Measurements from ENCODE around the gene ATP7B.

Gene ATP7B

DNA sequence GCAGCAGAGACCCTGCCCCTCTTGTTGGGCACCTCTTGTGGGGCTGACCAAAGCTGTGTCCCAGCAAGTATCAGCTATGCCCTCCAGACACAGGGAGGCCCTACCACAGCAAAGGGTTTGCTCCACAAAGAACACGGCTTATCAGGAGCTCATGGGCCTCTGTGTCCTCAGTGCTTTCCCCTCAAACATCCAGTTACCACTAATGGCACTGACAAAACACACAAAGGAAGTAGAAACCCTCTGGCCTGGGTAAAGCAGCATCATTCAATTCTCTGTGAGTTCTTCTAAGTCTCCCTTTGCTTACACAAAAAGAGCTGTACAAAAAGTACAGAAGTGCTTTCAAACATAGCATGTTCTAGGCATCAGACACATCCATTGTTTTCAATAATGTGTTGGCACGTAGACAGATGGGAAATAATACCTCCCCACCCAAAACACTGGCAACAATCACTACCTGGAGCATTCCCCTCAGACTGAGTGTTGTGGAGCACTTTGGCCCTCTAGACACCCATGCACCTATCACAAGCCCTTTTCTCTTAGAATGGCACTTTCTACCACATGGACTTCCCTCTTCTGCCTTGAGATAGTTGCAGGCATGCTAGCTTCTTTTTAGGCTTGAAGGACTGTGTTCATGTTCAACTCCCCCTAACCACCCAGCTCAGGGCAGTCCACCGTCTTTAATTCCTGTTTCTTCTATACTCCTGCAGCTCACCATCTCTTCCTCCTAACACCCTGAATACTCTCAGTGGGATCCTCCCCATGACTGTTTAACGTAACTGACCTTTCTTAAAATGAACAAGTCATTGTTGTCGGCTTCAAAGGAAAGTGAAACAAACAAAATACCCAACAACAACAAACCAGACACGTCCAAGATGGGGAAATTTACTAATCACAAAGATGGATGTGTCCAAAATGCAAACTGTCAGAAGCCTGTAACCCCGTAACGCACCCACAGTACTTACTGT, 43.5 kb downstream of the ATP7B start:
- Histone ChIP-seq H3K27ac (ENCODE audit: low read depth, low read length) (peak overlapping the region; percentile 24), H3K4me3 (ENCODE audit: low read depth in 1 of 5, low read length in 5 of 5) (no peak overlapping the region), H3K36me3 (ENCODE audit: control insufficient read depth in 5 of 5, insufficient read depth in 5 of 5, low read length in 5 of 5) (peaks cover 3 to 22% (median 7%) of the 10 kb centered on the region in 5 donors), H3K9me3 (ENCODE audit: control insufficient read depth in 5 of 5, low read length in 5 of 5) (no peaks in the 10 kb centered on the region), H3K9ac (ENCODE audit: low read length in 5 of 5) (no peak overlapping the region), H3K4me1 (ENCODE audit: control insufficient read depth in 5 of 5, insufficient read depth in 5 of 5, low read length in 5 of 5) (peaks cover 0 to 14% (median 0%) of the 10 kb centered on the region in 5 donors), H3K27me3 (ENCODE audit: control insufficient read depth in 5 of 5, insufficient read depth in 4 of 5, low read length in 5 of 5) (no peaks in the 10 kb centered on the region)

DNA sequence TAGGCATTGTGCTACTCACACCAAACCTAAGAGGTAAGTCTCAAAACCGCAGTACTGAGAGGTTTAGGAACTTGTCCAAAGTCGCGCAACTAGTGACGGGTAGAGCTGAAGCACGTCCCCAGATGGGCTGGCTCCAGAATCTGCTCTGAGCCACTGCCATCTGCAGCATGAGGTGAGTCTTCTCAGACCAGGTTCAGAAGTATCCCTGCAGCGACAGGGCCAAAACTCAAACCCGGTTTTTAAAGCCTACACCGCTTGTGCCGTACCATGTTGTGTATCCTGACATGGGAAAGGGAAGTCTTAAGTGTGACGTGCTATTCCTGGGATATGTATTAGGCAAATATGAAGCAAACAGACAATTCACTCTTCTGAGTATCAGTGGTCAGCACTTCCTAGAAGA, 45.1 kb downstream of the ATP7B start:
- H3K27me3 ChIP-seq (ENCODE audit: control insufficient read depth in 5 of 5, insufficient read depth in 4 of 5, low read length in 5 of 5), result no peaks in the 10 kb centered on the region
- H3K27ac ChIP-seq (ENCODE audit: low read depth, low read length), result no peak overlapping the region
- H3K36me3 ChIP-seq (ENCODE audit: control insufficient read depth in 5 of 5, insufficient read depth in 5 of 5, low read length in 5 of 5), result peaks cover 4 to 28% (median 7%) of the 10 kb centered on the region in 5 donors
- H3K4me1 ChIP-seq (ENCODE audit: control insufficient read depth in 5 of 5, insufficient read depth in 5 of 5, low read length in 5 of 5), result peaks cover 0 to 14% (median 0%) of the 10 kb centered on the region in 5 donors
- no peaks in the 10 kb centered on the region for H3K9me3 ChIP-seq (ENCODE audit: control insufficient read depth in 5 of 5, low read length in 5 of 5)
- no peak overlapping the region for H3K9ac ChIP-seq (ENCODE audit: low read length in 5 of 5)
- no peak overlapping the region for H3K4me3 ChIP-seq (ENCODE audit: low read depth in 1 of 5, low read length in 5 of 5)

DNA sequence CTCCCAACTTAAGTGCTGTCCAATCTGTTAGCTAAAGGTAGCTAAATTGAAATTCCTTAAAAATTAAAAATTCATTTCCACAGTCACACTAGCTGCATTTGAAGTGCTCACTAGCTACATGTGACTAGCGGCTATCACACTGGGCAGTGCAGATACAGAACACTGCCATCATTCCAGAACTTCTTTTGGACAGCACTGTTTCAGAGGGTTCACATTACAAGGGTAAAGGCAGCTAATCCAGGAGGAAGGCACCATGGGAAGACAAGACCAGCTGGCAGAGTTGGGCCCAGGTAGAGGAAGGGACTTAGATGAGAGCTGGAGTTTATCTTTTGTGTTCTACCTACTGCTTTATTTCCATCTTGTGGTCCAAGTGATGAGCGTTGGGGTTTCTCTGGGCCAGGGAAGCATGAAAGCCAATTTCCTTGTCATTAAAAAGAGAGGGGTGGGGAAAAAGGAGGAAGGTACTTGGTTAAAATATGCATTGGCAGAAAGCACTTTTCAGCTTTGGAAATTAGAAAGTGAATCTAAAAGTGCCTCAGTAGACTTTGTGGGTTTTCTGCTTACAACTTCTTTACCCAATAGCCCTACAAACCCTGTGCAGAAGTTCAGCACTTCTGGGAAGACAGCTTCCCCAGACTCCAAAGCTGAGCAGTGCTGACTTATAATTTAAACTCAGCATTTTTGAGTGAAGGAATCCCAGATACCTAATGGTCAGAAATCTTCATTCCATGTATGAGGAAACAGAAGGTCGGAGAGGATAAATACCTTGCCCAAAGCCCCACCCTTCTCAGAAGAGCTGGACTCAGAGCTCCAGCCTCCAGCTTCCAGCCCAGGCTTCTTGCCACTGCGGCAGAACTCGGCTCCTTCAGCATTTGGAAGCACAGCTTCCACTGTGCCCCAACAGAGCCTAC, 49.5 kb downstream of the ATP7B start:
- Histone ChIP-seq H3K36me3 (ENCODE audit: control insufficient read depth in 5 of 5, insufficient read depth in 5 of 5, low read length in 5 of 5) (peaks cover 0 to 32% (median 21%) of the 10 kb centered on the region in 5 donors), H3K27ac (ENCODE audit: low read depth, low read length) (no peak overlapping the region), H3K4me3 (ENCODE audit: low read depth in 1 of 5, low read length in 5 of 5) (no peak overlapping the region), H3K9me3 (ENCODE audit: control insufficient read depth in 5 of 5, low read length in 5 of 5) (no peaks in the 10 kb centered on the region), H3K27me3 (ENCODE audit: control insufficient read depth in 5 of 5, insufficient read depth in 4 of 5, low read length in 5 of 5) (no peaks in the 10 kb centered on the region), H3K4me1 (ENCODE audit: control insufficient read depth in 5 of 5, insufficient read depth in 5 of 5, low read length in 5 of 5) (peaks cover 0 to 2% (median 0%) of the 10 kb centered on the region in 5 donors), H3K9ac (ENCODE audit: low read length in 5 of 5) (no peak overlapping the region)

DNA sequence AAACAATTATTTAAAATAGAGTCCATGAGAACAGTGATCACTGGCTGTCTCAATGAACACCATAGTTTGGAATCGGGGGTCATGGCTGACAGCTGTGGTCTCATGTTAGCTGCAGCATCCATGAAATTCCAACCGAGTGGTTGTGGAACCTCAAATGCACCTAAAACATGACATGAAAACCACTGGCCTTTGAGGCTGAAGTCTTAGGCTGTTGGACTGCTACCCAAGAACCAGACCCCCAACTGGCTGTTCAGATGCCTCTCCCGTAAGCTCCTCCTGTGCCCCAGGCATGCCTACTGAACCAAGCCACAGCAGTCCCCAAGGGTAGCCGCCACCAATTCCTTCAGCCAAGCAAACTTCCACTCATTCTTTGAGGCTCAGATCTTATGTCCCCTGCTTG, 50.5 kb downstream of the ATP7B start:
- H3K9me3 ChIP-seq (ENCODE audit: control insufficient read depth in 5 of 5, low read length in 5 of 5), result no peaks in the 10 kb centered on the region
- H3K27ac ChIP-seq (ENCODE audit: low read depth, low read length), result no peak overlapping the region
- no peak overlapping the region for H3K4me3 ChIP-seq (ENCODE audit: low read depth in 1 of 5, low read length in 5 of 5)
- H3K4me1 ChIP-seq (ENCODE audit: control insufficient read depth in 5 of 5, insufficient read depth in 5 of 5, low read length in 5 of 5), result peaks cover 0 to 2% (median 0%) of the 10 kb centered on the region in 5 donors
- no peak overlapping the region for H3K9ac ChIP-seq (ENCODE audit: low read length in 5 of 5)
- peaks cover 0 to 32% (median 26%) of the 10 kb centered on the region in 5 donors for H3K36me3 ChIP-seq (ENCODE audit: control insufficient read depth in 5 of 5, insufficient read depth in 5 of 5, low read length in 5 of 5)
- no peaks in the 10 kb centered on the region for H3K27me3 ChIP-seq (ENCODE audit: control insufficient read depth in 5 of 5, insufficient read depth in 4 of 5, low read length in 5 of 5)

DNA sequence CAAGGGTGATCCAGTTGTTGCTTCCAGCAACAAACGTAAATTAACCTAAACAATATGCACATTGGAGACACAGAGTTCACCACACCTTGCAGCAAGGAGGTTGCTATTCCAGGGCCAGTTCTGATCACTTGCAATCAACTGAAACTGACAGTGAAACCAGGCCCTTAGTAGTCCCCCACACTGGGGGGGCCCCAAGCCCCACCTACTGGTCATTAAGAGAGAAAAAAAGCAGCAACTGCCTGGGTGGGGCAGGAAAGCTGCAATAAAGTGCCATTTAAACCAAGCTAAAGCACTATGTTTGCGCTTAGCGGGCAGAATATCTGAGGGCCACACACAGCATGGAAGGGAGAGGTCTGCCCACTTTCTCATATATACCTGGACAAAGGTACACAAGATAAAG, 51.5 kb downstream of the ATP7B start:
- H3K27ac ChIP-seq (ENCODE audit: low read depth, low read length), result no peak overlapping the region
- no peak overlapping the region for H3K9ac ChIP-seq (ENCODE audit: low read length in 5 of 5)
- no peaks in the 10 kb centered on the region for H3K27me3 ChIP-seq (ENCODE audit: control insufficient read depth in 5 of 5, insufficient read depth in 4 of 5, low read length in 5 of 5)
- no peaks in the 10 kb centered on the region for H3K9me3 ChIP-seq (ENCODE audit: control insufficient read depth in 5 of 5, low read length in 5 of 5)
- peaks cover 0 to 2% (median 0%) of the 10 kb centered on the region in 5 donors for H3K4me1 ChIP-seq (ENCODE audit: control insufficient read depth in 5 of 5, insufficient read depth in 5 of 5, low read length in 5 of 5)
- peaks cover 0 to 34% (median 29%) of the 10 kb centered on the region in 5 donors for H3K36me3 ChIP-seq (ENCODE audit: control insufficient read depth in 5 of 5, insufficient read depth in 5 of 5, low read length in 5 of 5)
- H3K4me3 ChIP-seq (ENCODE audit: low read depth in 1 of 5, low read length in 5 of 5), result no peak overlapping the region

DNA sequence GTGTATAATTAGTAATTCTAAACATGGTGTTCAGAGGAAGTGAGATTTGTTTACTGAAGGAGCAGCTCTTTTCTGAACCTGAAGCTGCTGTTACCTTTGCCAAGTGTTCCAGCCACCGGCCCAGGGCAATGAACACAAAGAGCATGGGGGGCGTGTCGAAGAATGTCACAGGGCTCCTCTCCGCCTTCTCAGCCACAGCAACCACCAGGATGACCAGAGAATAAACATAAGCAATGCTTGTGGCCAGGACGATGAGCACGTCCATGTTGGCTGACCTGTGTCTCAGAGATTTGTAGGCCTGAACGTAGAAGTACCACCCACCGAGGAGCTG, 53.1 kb downstream of the ATP7B start:
- peaks cover 0 to 2% (median 0%) of the 10 kb centered on the region in 5 donors for H3K4me1 ChIP-seq (ENCODE audit: control insufficient read depth in 5 of 5, insufficient read depth in 5 of 5, low read length in 5 of 5)
- no peaks in the 10 kb centered on the region for H3K27me3 ChIP-seq (ENCODE audit: control insufficient read depth in 5 of 5, insufficient read depth in 4 of 5, low read length in 5 of 5)
- no peak overlapping the region for H3K27ac ChIP-seq (ENCODE audit: low read depth, low read length)
- H3K9ac ChIP-seq (ENCODE audit: low read length in 5 of 5), result no peak overlapping the region
- peaks cover 0 to 45% (median 37%) of the 10 kb centered on the region in 5 donors for H3K36me3 ChIP-seq (ENCODE audit: control insufficient read depth in 5 of 5, insufficient read depth in 5 of 5, low read length in 5 of 5)
- no peak overlapping the region for H3K4me3 ChIP-seq (ENCODE audit: low read depth in 1 of 5, low read length in 5 of 5)
- H3K9me3 ChIP-seq (ENCODE audit: control insufficient read depth in 5 of 5, low read length in 5 of 5), result no peaks in the 10 kb centered on the region

DNA sequence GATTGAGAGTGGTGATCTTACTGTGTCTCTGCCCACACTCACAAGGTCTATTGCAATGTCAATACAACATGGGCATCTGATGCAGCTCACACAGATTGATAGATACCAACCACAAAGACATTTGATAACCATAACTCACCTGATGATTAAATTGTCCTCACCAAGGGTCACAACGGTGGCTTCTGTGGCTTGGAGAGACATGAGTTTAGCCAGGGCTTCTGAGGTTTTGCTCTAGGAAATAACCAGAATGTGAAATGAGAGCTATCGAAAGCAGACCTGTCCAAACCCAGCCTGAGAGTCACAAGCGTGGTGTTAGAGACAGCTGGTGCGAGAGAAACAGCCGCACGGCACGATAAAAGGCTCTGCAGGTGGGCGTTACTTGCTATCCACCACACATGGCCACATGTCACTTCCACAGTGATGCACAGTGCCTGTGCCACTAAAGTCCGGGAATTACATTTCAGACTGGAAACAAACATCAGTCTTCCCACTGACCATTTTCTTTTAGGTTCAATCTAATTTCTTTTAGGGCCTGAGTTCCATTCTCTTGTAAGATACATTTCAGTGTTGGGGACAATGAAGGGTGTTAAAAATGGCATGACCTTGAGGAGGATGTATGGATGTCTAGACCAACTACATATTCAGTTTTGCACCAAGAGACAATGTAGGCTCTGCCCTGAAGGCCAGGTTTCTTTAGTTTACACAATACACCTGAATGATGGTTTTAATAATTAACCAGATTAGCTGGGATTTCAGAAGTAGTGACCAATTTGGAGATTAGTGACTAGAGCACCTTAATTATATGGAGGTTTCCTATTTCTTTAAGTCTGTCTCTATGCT, 53.7 kb downstream of the ATP7B start:
- H3K36me3 ChIP-seq (ENCODE audit: control insufficient read depth in 5 of 5, insufficient read depth in 5 of 5, low read length in 5 of 5), result peaks cover 0 to 42% (median 37%) of the 10 kb centered on the region in 5 donors
- H3K27ac ChIP-seq (ENCODE audit: low read depth, low read length), result no peak overlapping the region
- no peaks in the 10 kb centered on the region for H3K27me3 ChIP-seq (ENCODE audit: control insufficient read depth in 5 of 5, insufficient read depth in 4 of 5, low read length in 5 of 5)
- no peaks in the 10 kb centered on the region for H3K9me3 ChIP-seq (ENCODE audit: control insufficient read depth in 5 of 5, low read length in 5 of 5)
- H3K9ac ChIP-seq (ENCODE audit: low read length in 5 of 5), result no peak overlapping the region
- H3K4me1 ChIP-seq (ENCODE audit: control insufficient read depth in 5 of 5, insufficient read depth in 5 of 5, low read length in 5 of 5), result peaks cover 0 to 2% (median 0%) of the 10 kb centered on the region in 5 donors
- H3K4me3 ChIP-seq (ENCODE audit: low read depth in 1 of 5, low read length in 5 of 5), result no peak overlapping the region

DNA sequence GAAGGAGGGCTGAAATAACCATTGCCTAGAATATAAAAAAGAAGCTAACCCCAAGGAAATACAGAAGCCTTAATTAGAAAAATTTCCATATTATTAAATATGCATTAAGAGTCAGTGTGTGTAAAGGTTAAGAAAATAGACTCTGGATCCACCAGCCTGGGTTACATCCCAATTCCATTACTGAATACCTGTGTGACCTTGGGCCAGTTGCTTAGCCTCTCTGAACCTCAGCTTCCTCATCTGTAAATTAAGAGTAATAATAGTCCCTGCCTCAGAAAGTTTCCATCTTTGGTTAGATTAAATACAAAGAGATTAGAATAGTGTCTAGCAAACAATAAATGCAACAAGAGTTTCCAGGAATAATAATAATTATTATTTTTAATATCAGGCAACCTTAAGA, 54.5 kb downstream of the ATP7B start:
- Histone ChIP-seq H3K4me3 (ENCODE audit: low read depth in 1 of 5, low read length in 5 of 5) (no peak overlapping the region), H3K27me3 (ENCODE audit: control insufficient read depth in 5 of 5, insufficient read depth in 4 of 5, low read length in 5 of 5) (no peaks in the 10 kb centered on the region), H3K4me1 (ENCODE audit: control insufficient read depth in 5 of 5, insufficient read depth in 5 of 5, low read length in 5 of 5) (peaks cover 0 to 2% (median 0%) of the 10 kb centered on the region in 5 donors), H3K9ac (ENCODE audit: low read length in 5 of 5) (no peak overlapping the region), H3K36me3 (ENCODE audit: control insufficient read depth in 5 of 5, insufficient read depth in 5 of 5, low read length in 5 of 5) (peaks cover 0 to 42% (median 36%) of the 10 kb centered on the region in 5 donors), H3K9me3 (ENCODE audit: control insufficient read depth in 5 of 5, low read length in 5 of 5) (no peaks in the 10 kb centered on the region), H3K27ac (ENCODE audit: low read depth, low read length) (no peak overlapping the region)

DNA sequence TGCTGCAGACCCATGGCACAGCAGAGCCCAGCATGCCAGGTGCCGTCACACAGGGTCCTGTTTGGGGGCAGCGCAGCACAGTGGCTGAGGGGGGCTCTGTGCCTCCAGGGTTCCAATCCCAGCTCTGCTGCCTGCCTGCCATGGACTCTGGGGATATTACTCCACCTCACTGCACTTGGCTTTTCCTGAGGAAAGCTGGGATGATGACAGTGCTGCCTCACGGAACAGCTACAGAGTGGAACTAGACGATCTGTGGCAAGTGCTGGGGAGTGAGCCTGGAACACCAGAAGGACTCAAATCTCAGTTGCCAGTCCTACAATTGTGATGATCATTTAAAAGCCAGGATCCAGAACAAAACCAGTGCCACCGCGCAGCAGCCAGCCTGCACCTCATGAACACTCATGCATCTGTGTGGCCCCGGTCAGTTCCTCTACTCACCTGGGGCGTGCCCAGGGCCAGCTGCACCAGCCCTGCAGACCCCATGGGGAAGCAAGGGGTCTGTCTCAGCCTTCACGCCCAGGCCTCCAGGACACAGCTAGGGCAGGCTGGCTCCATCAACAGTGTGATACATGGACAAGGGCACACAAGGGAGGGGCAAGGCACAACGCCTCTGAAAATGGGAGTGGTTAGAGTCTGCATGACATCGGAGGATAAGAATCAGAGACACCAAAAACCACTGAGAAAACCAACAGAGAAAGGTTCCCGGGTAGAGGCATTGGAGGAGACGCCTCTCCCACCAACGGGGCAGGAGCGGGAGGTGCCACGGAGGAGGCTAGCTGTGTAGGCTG, 55.2 kb downstream of the ATP7B start:
- peaks cover 0 to under 1% (median 0%) of the 10 kb centered on the region in 5 donors for H3K9me3 ChIP-seq (ENCODE audit: control insufficient read depth in 5 of 5, low read length in 5 of 5)
- no peak overlapping the region for H3K27ac ChIP-seq (ENCODE audit: low read depth, low read length)
- no peaks in the 10 kb centered on the region for H3K27me3 ChIP-seq (ENCODE audit: control insufficient read depth in 5 of 5, insufficient read depth in 4 of 5, low read length in 5 of 5)
- no peak overlapping the region for H3K9ac ChIP-seq (ENCODE audit: low read length in 5 of 5)
- peaks cover 0 to 2% (median 0%) of the 10 kb centered on the region in 5 donors for H3K4me1 ChIP-seq (ENCODE audit: control insufficient read depth in 5 of 5, insufficient read depth in 5 of 5, low read length in 5 of 5)
- no peak overlapping the region for H3K4me3 ChIP-seq (ENCODE audit: low read depth in 1 of 5, low read length in 5 of 5)
- peaks cover 0 to 41% (median 34%) of the 10 kb centered on the region in 5 donors for H3K36me3 ChIP-seq (ENCODE audit: control insufficient read depth in 5 of 5, insufficient read depth in 5 of 5, low read length in 5 of 5)

All from subcutaneous abdominal adipose tissue (tissue), 5 donors.